Psoas muscle (tissue), 7 donors: Measurements from ENCODE around the gene CCR5AS.
"Not testable (repeated sequence)": the region's sequence is repeated elsewhere in the genome, so short reads cannot be mapped to it uniquely, and the experiment has no call there.

Experiments used
- ATAC-seq, 4 donors: fragments of 200-7000 bp; cut with Tn5 transposase; one replicate each; pipeline ENCODE4 v1.9.1; 2020; ENCODE audit warnings: moderate library complexity in 3 of 4, mild to moderate bottlenecking in 2 of 4
- DNase-seq, 2 donors: peaks; one replicate each; pipeline ENCODE4 v3.0.0-alpha.2; 2020
- H3K27ac ChIP-seq: fragments of 200-600 bp; one replicate; pipeline ENCODE4 v1.8.0; 2022
- H3K27me3 ChIP-seq, 3 donors: fragments of 200-600 bp in 1 of 3; one replicate each; pipeline versions ENCODE4 v1.6.1 to v1.8.0; 2013 to 2022; ENCODE audit warnings: low read length in 2 of 3, mild to moderate bottlenecking in 2 of 3, moderate library complexity in 1 of 3; ENCODE audit not compliant: insufficient read depth in 3 of 3
- H3K36me3 ChIP-seq, 2 donors: fragments of 200-600 bp in 1 of 2; one replicate each; pipeline versions ENCODE4 v1.6.1 to v1.8.0; 2013 to 2022; ENCODE audit warnings: low read depth in 1 of 2, mild to moderate bottlenecking in 1 of 2, moderate library complexity in 1 of 2; ENCODE audit not compliant: insufficient read depth in 1 of 2
- H3K4me1 ChIP-seq: fragments of 200-600 bp; one replicate; pipeline ENCODE4 v1.8.0; 2022
- H3K4me3 ChIP-seq: fragments of 200-600 bp; one replicate; pipeline ENCODE4 v1.8.0; 2022; ENCODE audit warnings: mild to moderate bottlenecking
- H3K9me3 ChIP-seq: fragments of 200-600 bp; one replicate; pipeline ENCODE4 v1.8.0; 2022
- CTCF ChIP-seq: fragments of 200-600 bp; IDR thresholded peaks from one replicate; pipeline ENCODE4 v1.8.0; 2022; ENCODE audit warnings: antibody characterized with exemption
- WGBS, 3 donors: extraction: QIAGEN DNeasy Blood & Tissue Kit; methylation state at CpG; one replicate each; pipeline versions ENCODE4 v1.1.6 to v1.1.7; 2013; 5-methylcytosine and 5-hydroxymethylcytosine counted together
- intact Hi-C, 2 donors: fragments of 100-400 bp; cut with DNase I; formaldehyde crosslinking; loops; one replicate each; pipeline versions ENCODE4 v1.11.0 to v1.14.2; 2022
- donor health status: healthy with polysubstance abuse.
- donor health status: DM: no; HTN: no; CAD: no; lungs with moderate emphysema.
- donor health status: Bipolar disorder and iron deficiency.
- donor health status: healthy.
- donor health status: DM: yes; HTN: yes; CAD: no.
- donor health status: DM: no; HTN: no; CAD: no.
- donor health status: DM: yes; HTN: yes; CAD: no.

The CCR5AS gene

GRCh38 chr3:46337911-46338310 lies 69.0 kb downstream of the CCR5AS start:
- intact Hi-C loops = no loop called here

GRCh38 chr3:46335541-46335940 lies 71.3 kb downstream of the CCR5AS start:
- Histone ChIP-seq H3K27ac (no peak overlapping the region), H3K4me3 (no peak overlapping the region), H3K4me1 (no peaks in the 10 kb centered on the region), H3K27me3 (peaks cover 0 to 2% (median 0%) of the 10 kb centered on the region in 3 donors), H3K9me3 (no peaks in the 10 kb centered on the region), H3K36me3 (no peaks in the 10 kb centered on the region)
- TF ChIP-seq CTCF = no peak
- ATAC-seq = no peak
- no peak for DNase-seq
- 55 to 68% (median 65%) methylated on average over 3 of the region's 3 CpGs for WGBS, 3 donors
- intact Hi-C loops = no loop called here

More at GRCh38 chr3:46337911-46338310, 69.0 kb downstream of the CCR5AS start:
- no peaks in the 10 kb centered on the region for H3K4me1 ChIP-seq
- H3K27me3 ChIP-seq = peaks cover 0 to 2% (median 0%) of the 10 kb centered on the region in 3 donors
- no peak overlapping the region for H3K4me3 ChIP-seq
- no peaks in the 10 kb centered on the region for H3K9me3 ChIP-seq
- TF ChIP-seq CTCF = no peak
- no peaks in the 10 kb centered on the region for H3K36me3 ChIP-seq
- no peak overlapping the region for H3K27ac ChIP-seq
- ATAC-seq (no peak), DNase-seq (no peak)

- Histone ChIP-seq H3K4me3 (no peak overlapping the region), H3K27ac (no peak overlapping the region), H3K27me3 (peaks cover 0 to 2% (median 0%) of the 10 kb centered on the region in 3 donors), H3K9me3 (no peaks in the 10 kb centered on the region), H3K4me1 (no peaks in the 10 kb centered on the region), H3K36me3 (no peaks in the 10 kb centered on the region)
- WGBS, 3 donors = 57 to 66% (median 65%) methylated on average over 4 of the region's 4 CpGs
- no peak for TF ChIP-seq CTCF
- intact Hi-C loops = no loop called here
- ATAC-seq = no peak
- DNase-seq = no peak
These were observed 72.0 kb downstream of the CCR5AS start for GRCh38 chr3:46334741-46335478.

GRCh38 chr3:46330676-46331075 lies 76.2 kb downstream of the CCR5AS start:
- intact Hi-C loops, H3K27me3 ChIP-seq, H3K9me3 ChIP-seq, ATAC-seq, H3K4me3 ChIP-seq, H3K4me1 ChIP-seq, H3K27ac ChIP-seq, H3K36me3 ChIP-seq, DNase-seq: not testable (repeated sequence)
- WGBS, 3 donors = 86 to 93% (median 92%) methylated on average over 3 of the region's 3 CpGs

- Histone ChIP-seq H3K4me1 (no peaks in the 10 kb centered on the region), H3K27me3 (no peaks in the 10 kb centered on the region), H3K4me3 (no peak overlapping the region), H3K9me3 (no peaks in the 10 kb centered on the region), H3K27ac (no peak overlapping the region), H3K36me3 (no peaks in the 10 kb centered on the region)
- no peak for TF ChIP-seq CTCF
- intact Hi-C loops = no loop called here
- DNase-seq = no peak
- no peak for ATAC-seq
- 63 to 90% (median 73%) methylated on average over 1 of the region's 1 CpG for WGBS, 3 donors
These were observed 81.1 kb downstream of the CCR5AS start for GRCh38 chr3:46325645-46326300.
